CD14-positive monocyte (primary cell): Measurements from ENCODE around the gene GGT5. TPM values are rescaled to one million over a fixed set of nuclear protein-coding genes. Genes with fewer than 3 reads are reported as not detected.
"Not testable (repeated sequence)": the region's sequence is repeated elsewhere in the genome, so short reads cannot be mapped to it uniquely, and the experiment has no call there.

Source experiments
- DNase-seq, 3 donors: peaks; one replicate each; pipeline ENCODE4 v3.0.0-alpha.2; 2011 to 2022
- H2AFZ ChIP-seq: 2 replicates; pipeline ENCODE4 v1.6.0; 2012; ENCODE audit warnings: mild to moderate bottlenecking, low read depth, low read length, inconsistent platforms; ENCODE audit not compliant: insufficient read depth, poor library complexity, severe bottlenecking
- H3K27ac ChIP-seq, 2 donors: 1 replicate in 1 of 2; 2 replicates in 1 of 2; pipeline ENCODE4 v1.5.1; 2012 to 2013; ENCODE audit warnings: low read length in 2 of 2, control low read depth in 1 of 2, inconsistent platforms in 1 of 2, low read depth in 1 of 2, mild to moderate bottlenecking in 1 of 2
- H3K27me3 ChIP-seq, 2 donors: one replicate each; pipeline versions ENCODE4 v1.6.0 to v1.6.1; 2011 to 2013; ENCODE audit warnings: low read length in 2 of 2; ENCODE audit not compliant: control insufficient read depth in 2 of 2, insufficient read depth in 2 of 2
- H3K36me3 ChIP-seq, 2 donors: replicated peaks in 1 of 2; 1 replicate in 1 of 2; 2 replicates in 1 of 2; pipeline versions ENCODE4 v1.5.1 to v1.6.1; 2012 to 2013; ENCODE audit warnings: low read length in 2 of 2, control low read depth in 1 of 2, inconsistent platforms in 1 of 2, mild to moderate bottlenecking in 1 of 2; ENCODE audit not compliant: insufficient read depth in 2 of 2, control insufficient read depth in 1 of 2
- H3K4me1 ChIP-seq, 2 donors: 1 replicate in 1 of 2; 2 replicates in 1 of 2; pipeline versions ENCODE4 v1.5.1 to v1.6.1; 2012 to 2013; ENCODE audit warnings: low read length in 2 of 2, control low read depth in 1 of 2, inconsistent platforms in 1 of 2, mild to moderate bottlenecking in 1 of 2, moderate library complexity in 1 of 2; ENCODE audit not compliant: insufficient read depth in 2 of 2, control insufficient read depth in 1 of 2
- H3K4me2 ChIP-seq: replicated peaks from 2 replicates; pipeline ENCODE3; 2012; ENCODE audit warnings: low read length, moderate library complexity, mild to moderate bottlenecking; ENCODE audit not compliant: poor library complexity, severe bottlenecking; ENCODE audit errors: extremely low read depth
- H3K4me3 ChIP-seq, 3 experiments: fragments of 200-600 bp in 1 of 3; sonication (generic) in 1 of 3; replicated peaks in 1 of 3; 1 replicate in 2 of 3; 2 replicates in 1 of 3; pipeline ENCODE4 v1.5.1; 2011 to 2013; ENCODE audit warnings: low read length in 3 of 3, mild to moderate bottlenecking in 3 of 3, control low read depth in 2 of 3, low read depth in 2 of 3, inconsistent platforms in 1 of 3, moderate library complexity in 1 of 3
- H3K79me2 ChIP-seq: 2 replicates; pipeline ENCODE4 v1.6.0; 2012; ENCODE audit warnings: mild to moderate bottlenecking, control low read depth, inconsistent platforms, low read length, moderate library complexity; ENCODE audit not compliant: insufficient read depth
- H3K9ac ChIP-seq: 2 replicates; pipeline ENCODE4 v1.6.0; 2017; ENCODE audit warnings: low read length, mild to moderate bottlenecking; ENCODE audit not compliant: insufficient read depth, poor library complexity, severe bottlenecking
- H3K9me3 ChIP-seq, 2 donors: replicated peaks in 1 of 2; 1 replicate in 1 of 2; 2 replicates in 1 of 2; pipeline versions ENCODE4 v1.5.1 to v1.6.1; 2012 to 2013; ENCODE audit warnings: low read length in 2 of 2, control low read depth in 1 of 2; ENCODE audit not compliant: control insufficient read depth in 1 of 2, insufficient read depth in 1 of 2
- H4K20me1 ChIP-seq: 2 replicates; pipeline ENCODE4 v1.6.0; 2012; ENCODE audit warnings: mild to moderate bottlenecking, low read length, control low read depth, moderate library complexity; ENCODE audit not compliant: insufficient read depth
- H3K27ac Mint-ChIP-seq, 7 donors: one replicate each; pipeline ENCODE4 v1.8.0; 2020; ENCODE audit warnings: mild to moderate bottlenecking in 7 of 7, mixed read lengths in 7 of 7, moderate library complexity in 6 of 7, inconsistent platforms in 2 of 7
- H3K27me3 Mint-ChIP-seq, 3 donors: one replicate each; pipeline ENCODE4 v1.8.0; 2021 to 2022; ENCODE audit warnings: low read depth in 3 of 3, mild to moderate bottlenecking in 3 of 3, mixed read lengths in 3 of 3, moderate library complexity in 3 of 3, inconsistent platforms in 1 of 3
- H3K36me3 Mint-ChIP-seq, 2 donors: one replicate each; pipeline ENCODE4 v1.8.0; 2020; ENCODE audit warnings: mixed read lengths in 2 of 2, inconsistent platforms in 1 of 2, mild to moderate bottlenecking in 1 of 2
- H3K4me1 Mint-ChIP-seq: one replicate; pipeline ENCODE4 v1.8.0; 2020; ENCODE audit warnings: mild to moderate bottlenecking, mixed read lengths
- H3K4me3 Mint-ChIP-seq, 2 donors: one replicate each; pipeline ENCODE4 v1.8.0; 2020; ENCODE audit warnings: mild to moderate bottlenecking in 2 of 2, mixed read lengths in 2 of 2, moderate library complexity in 1 of 2
- H3K9me3 Mint-ChIP-seq, 7 donors: one replicate each; pipeline ENCODE4 v1.8.0; 2020 to 2022; ENCODE audit warnings: mixed read lengths in 7 of 7, mild to moderate bottlenecking in 6 of 7, moderate library complexity in 6 of 7, inconsistent platforms in 2 of 7
- WGBS: methylation state at CpG from one replicate; pipeline ENCODE4 v1.1.5; 2013; ENCODE audit warnings: missing lambda C conversion rate; ENCODE audit not compliant: insufficient coverage; 5-methylcytosine and 5-hydroxymethylcytosine counted together
- intact Hi-C, 2 donors: fragments of 100-400 bp; cut with micrococcal nuclease; formaldehyde crosslinking; loops; one replicate each; pipeline versions ENCODE4 v1.15.0 to v1.15.1; 2023
- polyA plus RNA-seq, 3 donors: library from polyadenylated mRNA; depleted of rRNA in 1 of 3; unstranded in 2 of 3; stranded (reverse) in 1 of 3; fragments of 300-500 nt in 2 of 3; fragments of >200 nt in 1 of 3; fragmentation: Illumina TruSeq in 2 of 3; gene quantifications; 1 replicate in 2 of 3; 2 replicates in 1 of 3; pipeline ENCODE4 v1.2.3, GENCODE V29; 2012 to 2021
- TF ChIP-seq, protein P1 (sequence below): fragments of 200-600 bp; IDR thresholded peaks from one replicate; pipeline ENCODE4 v1.8.0; 2022; ENCODE audit warnings: antibody characterized with exemption, mild to moderate bottlenecking

GGT5 gene
- polyA plus RNA-seq, 3 donors: 0.26 to 0.41 TPM; not detected in 1

- Histone ChIP-seq H3K4me3 (no peak overlapping the region), H3K9me3 (no peaks in the 10 kb centered on the region), H3K9ac (no peak overlapping the region), H2AFZ (no peak overlapping the region), H3K4me1 (peaks cover 12 to 24% of the 10 kb centered on the region in 2 donors), H3K27ac (no peak overlapping the region), H4K20me1 (peaks cover 23% of the 10 kb centered on the region), H3K27me3 (no peaks in the 10 kb centered on the region), H3K36me3 (no peaks in the 10 kb centered on the region), H3K4me2 (no peak overlapping the region), H3K79me2 (peaks cover 84% of the 10 kb centered on the region)
- intact Hi-C loops: no loop called here
- H3K9me3 Mint-ChIP-seq: no peaks in the 10 kb centered on the region
- TF ChIP-seq, protein P1, sequence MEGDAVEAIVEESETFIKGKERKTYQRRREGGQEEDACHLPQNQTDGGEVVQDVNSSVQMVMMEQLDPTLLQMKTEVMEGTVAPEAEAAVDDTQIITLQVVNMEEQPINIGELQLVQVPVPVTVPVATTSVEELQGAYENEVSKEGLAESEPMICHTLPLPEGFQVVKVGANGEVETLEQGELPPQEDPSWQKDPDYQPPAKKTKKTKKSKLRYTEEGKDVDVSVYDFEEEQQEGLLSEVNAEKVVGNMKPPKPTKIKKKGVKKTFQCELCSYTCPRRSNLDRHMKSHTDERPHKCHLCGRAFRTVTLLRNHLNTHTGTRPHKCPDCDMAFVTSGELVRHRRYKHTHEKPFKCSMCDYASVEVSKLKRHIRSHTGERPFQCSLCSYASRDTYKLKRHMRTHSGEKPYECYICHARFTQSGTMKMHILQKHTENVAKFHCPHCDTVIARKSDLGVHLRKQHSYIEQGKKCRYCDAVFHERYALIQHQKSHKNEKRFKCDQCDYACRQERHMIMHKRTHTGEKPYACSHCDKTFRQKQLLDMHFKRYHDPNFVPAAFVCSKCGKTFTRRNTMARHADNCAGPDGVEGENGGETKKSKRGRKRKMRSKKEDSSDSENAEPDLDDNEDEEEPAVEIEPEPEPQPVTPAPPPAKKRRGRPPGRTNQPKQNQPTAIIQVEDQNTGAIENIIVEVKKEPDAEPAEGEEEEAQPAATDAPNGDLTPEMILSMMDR: no peak
- peaks cover 0 to 1% (median 0%) of the 10 kb centered on the region in 3 donors for H3K27me3 Mint-ChIP-seq
- no peak for DNase-seq
- 95% methylated on average over 2 of the region's 4 CpGs for WGBS
- H3K27ac Mint-ChIP-seq: no peak overlapping the region
- H3K4me3 Mint-ChIP-seq: no peak overlapping the region
- H3K36me3 Mint-ChIP-seq: peaks cover 5 to 7% of the 10 kb centered on the region in 2 donors
- H3K4me1 Mint-ChIP-seq: peaks cover 36% of the 10 kb centered on the region
Observed at GRCh38 chr22:24289741-24290163, 44.9 kb upstream of the GGT5 start.

GRCh38 chr22:24289114-24289513 lies 44.2 kb upstream of the GGT5 start:
- Mint-ChIP-seq H3K36me3 (peaks cover 9 to 10% of the 10 kb centered on the region in 2 donors), H3K9me3 (no peaks in the 10 kb centered on the region), H3K27ac (no peak overlapping the region), H3K4me3 (no peak overlapping the region), H3K4me1 (peaks cover 38% of the 10 kb centered on the region), H3K27me3 (peaks cover 0 to 1% (median 0%) of the 10 kb centered on the region in 3 donors)
- no peaks in the 10 kb centered on the region for H3K36me3 ChIP-seq
- H3K4me3 ChIP-seq: no peak overlapping the region
- intact Hi-C loops: no loop called here
- no peak overlapping the region for H3K9ac ChIP-seq
- H3K9me3 ChIP-seq: no peaks in the 10 kb centered on the region
- WGBS: 36% methylated on average over 2 of the region's 4 CpGs
- peaks cover 23% of the 10 kb centered on the region for H4K20me1 ChIP-seq
- TF ChIP-seq, protein P1: no peak
- DNase-seq: no peak
- peaks cover 86% of the 10 kb centered on the region for H3K79me2 ChIP-seq
- no peaks in the 10 kb centered on the region for H3K27me3 ChIP-seq
- no peak overlapping the region for H3K27ac ChIP-seq
- H3K4me2 ChIP-seq: no peak overlapping the region
- H2AFZ ChIP-seq: no peak overlapping the region
- H3K4me1 ChIP-seq: peaks cover 12 to 24% of the 10 kb centered on the region in 2 donors

- Mint-ChIP-seq H3K4me1 (peaks cover 41% of the 10 kb centered on the region), H3K36me3 (peaks cover 9 to 13% of the 10 kb centered on the region in 2 donors)
- H2AFZ ChIP-seq, H3K4me2 ChIP-seq, H3K36me3 ChIP-seq, H3K27me3 ChIP-seq, intact Hi-C loops, H3K4me3 ChIP-seq, H3K27ac ChIP-seq, H3K27me3 Mint-ChIP-seq, DNase-seq, H3K27ac Mint-ChIP-seq, H3K4me3 Mint-ChIP-seq, H3K9me3 ChIP-seq, H3K9ac ChIP-seq, H3K9me3 Mint-ChIP-seq: not testable (repeated sequence)
- WGBS: no CpG with 5 or more reads among the region's 6 CpGs
- Histone ChIP-seq H3K79me2 (peaks cover 92% of the 10 kb centered on the region), H3K4me1 (peaks cover 12 to 24% of the 10 kb centered on the region in 2 donors), H4K20me1 (peaks cover 23% of the 10 kb centered on the region)
Observed at GRCh38 chr22:24287801-24288200, 42.9 kb upstream of the GGT5 start.
